Vagina (tissue), 2 donors: ENCODE measurements around the gene ZNF24. TPM values are rescaled to one million over a fixed set of nuclear protein-coding genes. Genes with fewer than 3 reads are reported as not detected.

ENCODE experiments used
- DNase-seq, 2 donors: peaks; one replicate each; pipeline ENCODE4 v3.0.0-alpha.2; 2017; ENCODE audit errors: extremely low spot score in 2 of 2
- H3K27ac ChIP-seq: fragments of 200-600 bp; sonication (generic); one replicate; pipeline ENCODE4 v1.5.1; 2019
- H3K27me3 ChIP-seq: fragments of 200-600 bp; sonication (generic); one replicate; pipeline ENCODE4 v1.5.1; 2019
- H3K36me3 ChIP-seq, 2 donors: fragments of 200-600 bp; sonication (generic); one replicate each; pipeline ENCODE4 v1.5.1; 2017 to 2019
- H3K4me1 ChIP-seq: fragments of 200-600 bp; sonication (generic); one replicate; pipeline ENCODE4 v1.5.1; 2019
- H3K4me3 ChIP-seq, 2 donors: fragments of 200-600 bp; sonication (generic); 1 replicate in 1 of 2; 2 replicates in 1 of 2; pipeline ENCODE4 v1.5.1; 2016 to 2019
- H3K9me3 ChIP-seq: fragments of 200-600 bp; sonication (generic); one replicate; pipeline ENCODE4 v1.5.1; 2019
- CTCF ChIP-seq, 3 experiments: fragments of 450-650 bp in 2 of 3; fragments of 200-600 bp in 1 of 3; sonication (generic) in 1 of 3; IDR thresholded peaks; one replicate each; pipeline ENCODE4 v1.5.1; 2017 to 2019; ENCODE audit warnings: antibody characterized with exemption in 3 of 3, mild to moderate bottlenecking in 2 of 3, moderate library complexity in 2 of 3
- POLR2A ChIP-seq, 2 donors: fragments of 450-650 bp; IDR thresholded peaks; one replicate each; pipeline ENCODE4 v1.6.1; 2017; ENCODE audit warnings: antibody characterized with exemption in 2 of 2, mild to moderate bottlenecking in 2 of 2, moderate library complexity in 2 of 2
- POLR2AphosphoS5 ChIP-seq, 2 donors: sonication (generic); formaldehyde crosslinking; IDR thresholded peaks; one replicate each; pipeline ENCODE4 v1.9.0; 2017; ENCODE audit warnings: antibody characterized with exemption in 2 of 2, mild to moderate bottlenecking in 2 of 2, low read depth in 1 of 2; ENCODE audit not compliant: insufficient read depth in 1 of 2
- intact Hi-C: fragments of 100-400 bp; cut with DNase I; formaldehyde crosslinking; loops from one replicate; pipeline ENCODE4 v1.15.1; 2023
- total RNA-seq: library from RNA; depleted of rRNA; stranded (reverse); fragments of >200 nt; gene quantifications from one replicate; pipeline ENCODE4 v1.2.3, GENCODE V29; 2016

The ZNF24 gene
- total RNA-seq, 1 donor from 2014 or later = 24.8 TPM

- DNase-seq = no peak
- H3K9me3 ChIP-seq = no peaks in the 10 kb centered on the region
- no peak overlapping the region for H3K4me3 ChIP-seq
- intact Hi-C loops = no loop called here
- no peaks in the 10 kb centered on the region for H3K27me3 ChIP-seq
- TF ChIP-seq POLR2A (IDR thresholded peaks at IDR 0.05) = no peak
- no peak for TF ChIP-seq POLR2AphosphoS5 (IDR thresholded peaks at IDR 0.05; ENCODE audit: insufficient read depth in 1 of 2, low read depth in 1 of 2)
- TF ChIP-seq CTCF (IDR thresholded peaks at IDR 0.05) = no peak
- H3K36me3 ChIP-seq = no peaks in the 10 kb centered on the region
- H3K4me1 ChIP-seq = no peaks in the 10 kb centered on the region
- no peak overlapping the region for H3K27ac ChIP-seq
Measured at GRCh38 chr18:35324926-35325655, 19.1 kb downstream of the ZNF24 start.

- Histone ChIP-seq H3K4me1 (no peaks in the 10 kb centered on the region), H3K4me3 (no peak overlapping the region), H3K27me3 (no peaks in the 10 kb centered on the region), H3K36me3 (no peaks in the 10 kb centered on the region), H3K27ac (no peak overlapping the region), H3K9me3 (no peaks in the 10 kb centered on the region)
- TF ChIP-seq CTCF (IDR thresholded peaks at IDR 0.05) = no peak
- no peak for TF ChIP-seq POLR2AphosphoS5 (IDR thresholded peaks at IDR 0.05; ENCODE audit: insufficient read depth in 1 of 2, low read depth in 1 of 2)
- no peak for TF ChIP-seq POLR2A (IDR thresholded peaks at IDR 0.05)
- DNase-seq = no peak
- intact Hi-C loops = no loop called here
Measured at GRCh38 chr18:35322486-35323458, 21.4 kb downstream of the ZNF24 start.

- no peaks in the 10 kb centered on the region for H3K4me1 ChIP-seq
- no peak for DNase-seq
- intact Hi-C loops = no loop called here
- peaks cover 0 to 17% of the 10 kb centered on the region in 2 donors for H3K36me3 ChIP-seq
- H3K27ac ChIP-seq = no peak overlapping the region
- H3K4me3 ChIP-seq = no peak overlapping the region
- no peak for TF ChIP-seq CTCF (IDR thresholded peaks at IDR 0.05)
- TF ChIP-seq POLR2AphosphoS5 (IDR thresholded peaks at IDR 0.05; ENCODE audit: insufficient read depth in 1 of 2, low read depth in 1 of 2) = no peak
- TF ChIP-seq POLR2A (IDR thresholded peaks at IDR 0.05) = no peak
- H3K27me3 ChIP-seq = no peaks in the 10 kb centered on the region
- H3K9me3 ChIP-seq = peaks cover 24% of the 10 kb centered on the region
Measured at GRCh38 chr18:35311496-35311895, 32.7 kb downstream of the ZNF24 start.

- no peaks in the 10 kb centered on the region for H3K27me3 ChIP-seq
- H3K27ac ChIP-seq = no peak overlapping the region
- H3K4me3 ChIP-seq = no peak overlapping the region
- intact Hi-C loops = no loop called here
- no peaks in the 10 kb centered on the region for H3K4me1 ChIP-seq
- peaks cover 0 to 63% of the 10 kb centered on the region in 2 donors for H3K36me3 ChIP-seq
- TF ChIP-seq CTCF (IDR thresholded peaks at IDR 0.05) = no peak
- no peak for TF ChIP-seq POLR2AphosphoS5 (IDR thresholded peaks at IDR 0.05; ENCODE audit: insufficient read depth in 1 of 2, low read depth in 1 of 2)
- TF ChIP-seq POLR2A (IDR thresholded peaks at IDR 0.05) = no peak
- no peak for DNase-seq
- peaks cover 42% of the 10 kb centered on the region for H3K9me3 ChIP-seq
Measured at GRCh38 chr18:35306588-35307250, 37.5 kb downstream of the ZNF24 start.
